HG02870 (cell line): ENCODE data around the gene WFDC12.

ENCODE experiments used
- ATAC-seq: cut with Tn5 transposase; IDR thresholded peaks from one replicate; pipeline ENCODE4 v1.9.1; 2021; ENCODE audit warnings: mild to moderate bottlenecking, moderate library complexity; ENCODE audit not compliant: unreplicated experiment

WFDC12 gene

GRCh38 chr20:45115829-45116228, 8.4 kb downstream of the WFDC12 start:
- ATAC-seq: no peak

DNA sequence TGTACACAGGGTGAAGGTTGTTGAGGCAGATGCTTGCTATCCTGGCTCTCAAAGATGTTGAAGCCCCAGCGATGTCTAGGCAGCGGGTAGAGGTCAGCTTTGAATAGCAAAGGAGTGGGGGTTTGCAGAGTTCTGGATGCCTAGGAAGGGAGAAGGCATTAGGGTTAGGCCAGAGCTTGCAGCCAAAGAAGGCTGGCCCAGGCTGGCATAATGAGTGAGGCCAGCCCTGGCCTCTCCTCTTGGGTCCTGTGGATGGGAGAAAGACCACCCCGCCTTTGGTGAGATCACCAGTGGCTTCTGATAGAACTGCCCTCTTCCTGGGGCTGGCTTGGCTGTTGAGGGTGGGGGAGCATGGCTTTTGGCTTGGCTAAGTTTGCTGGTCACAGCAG, 8.9 kb downstream of the WFDC12 start:
- no peak for ATAC-seq

- ATAC-seq: no peak
Measured at GRCh38 chr20:45114465-45115385, 9.5 kb downstream of the WFDC12 start, which contains the start of gene WFDC5. WFDC5 (minus strand) TSS chr20:45115174; CDS start chr20:45115083, 91 bp downstream.

DNA sequence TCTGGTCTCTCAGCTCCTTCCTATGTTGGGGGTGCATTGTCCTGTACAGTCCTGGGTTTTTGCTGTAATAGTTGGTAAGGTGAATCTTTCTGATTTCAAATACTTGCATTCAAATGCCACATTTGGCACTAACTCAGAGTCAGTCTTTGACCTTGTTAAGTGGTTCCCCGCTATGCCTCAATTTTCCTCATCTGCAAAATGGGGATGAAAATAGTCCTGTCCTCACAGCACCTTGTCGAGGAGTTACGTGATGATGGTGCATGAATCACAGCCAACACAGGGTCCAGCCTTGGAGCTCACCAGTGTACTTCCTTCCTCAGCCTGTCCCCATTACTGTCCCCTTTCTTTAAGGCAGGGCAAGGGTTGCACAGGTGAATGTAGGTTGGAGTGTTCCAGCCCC, 10.4 kb downstream of the WFDC12 start:
- ATAC-seq: no peak

GRCh38 chr20:45112754-45113153, 11.5 kb downstream of the WFDC12 start:
- no peak for ATAC-seq

GRCh38 chr20:45111799-45112471, 12.3 kb downstream of the WFDC12 start:
- no peak for ATAC-seq

GRCh38 chr20:45111285-45111684, 13.0 kb downstream of the WFDC12 start:
- ATAC-seq: no peak

DNA sequence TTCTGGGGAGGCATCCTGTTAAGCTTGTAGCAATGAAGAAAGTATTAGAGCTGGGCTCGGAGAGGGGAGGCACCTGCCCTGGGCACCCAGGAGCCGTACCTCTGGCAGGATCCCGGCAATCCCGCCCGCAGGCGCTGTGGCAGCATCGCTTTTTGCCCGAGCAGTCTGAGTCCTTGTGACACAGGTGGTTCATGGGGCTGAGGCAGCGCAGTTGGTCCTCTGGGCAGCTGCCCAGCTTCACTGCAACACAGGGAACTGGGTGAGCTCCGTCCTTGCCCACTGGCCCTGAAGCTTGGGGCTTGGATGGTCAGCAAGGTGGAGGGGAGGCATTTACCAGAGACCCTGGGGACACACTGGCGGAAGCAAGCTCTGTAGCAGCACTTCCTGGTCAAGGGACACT, 14.0 kb downstream of the WFDC12 start:
- no peak for ATAC-seq

GRCh38 chr20:45109634-45110033, 14.6 kb downstream of the WFDC12 start:
- no peak for ATAC-seq

- ATAC-seq: no peak
Measured at GRCh38 chr20:45105317-45105716, 18.9 kb downstream of the WFDC12 start.

GRCh38 chr20:45104786-45105185, 19.5 kb downstream of the WFDC12 start:
- ATAC-seq: no peak

- no peak for ATAC-seq
Measured at GRCh38 chr20:45103072-45103471, 21.2 kb downstream of the WFDC12 start.

DNA sequence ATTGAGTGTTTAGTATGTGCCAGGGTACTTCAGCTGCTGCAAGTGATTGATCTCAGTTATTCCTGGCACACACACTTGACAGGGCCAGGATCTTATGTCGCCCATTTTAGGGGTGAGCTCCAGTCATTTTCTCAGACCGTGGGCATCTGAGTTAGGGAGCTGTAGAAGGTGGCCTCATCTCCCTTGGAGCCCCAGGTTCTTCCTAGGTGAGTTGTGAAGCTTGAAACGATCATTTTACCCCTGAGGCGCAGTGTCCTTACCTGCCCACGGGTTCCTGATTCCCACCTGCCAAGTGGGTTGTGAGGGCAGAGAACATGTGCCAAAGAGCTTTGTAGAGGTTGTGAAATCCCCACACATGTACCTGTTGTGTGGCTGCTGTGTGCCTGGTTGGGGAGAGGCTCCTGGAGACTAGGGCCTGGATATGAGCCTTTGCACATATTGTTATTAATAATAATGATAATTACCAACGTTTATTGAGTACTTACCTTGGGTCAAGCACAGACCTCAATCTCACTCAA, 22.9 kb downstream of the WFDC12 start:
- ATAC-seq: no peak

DNA sequence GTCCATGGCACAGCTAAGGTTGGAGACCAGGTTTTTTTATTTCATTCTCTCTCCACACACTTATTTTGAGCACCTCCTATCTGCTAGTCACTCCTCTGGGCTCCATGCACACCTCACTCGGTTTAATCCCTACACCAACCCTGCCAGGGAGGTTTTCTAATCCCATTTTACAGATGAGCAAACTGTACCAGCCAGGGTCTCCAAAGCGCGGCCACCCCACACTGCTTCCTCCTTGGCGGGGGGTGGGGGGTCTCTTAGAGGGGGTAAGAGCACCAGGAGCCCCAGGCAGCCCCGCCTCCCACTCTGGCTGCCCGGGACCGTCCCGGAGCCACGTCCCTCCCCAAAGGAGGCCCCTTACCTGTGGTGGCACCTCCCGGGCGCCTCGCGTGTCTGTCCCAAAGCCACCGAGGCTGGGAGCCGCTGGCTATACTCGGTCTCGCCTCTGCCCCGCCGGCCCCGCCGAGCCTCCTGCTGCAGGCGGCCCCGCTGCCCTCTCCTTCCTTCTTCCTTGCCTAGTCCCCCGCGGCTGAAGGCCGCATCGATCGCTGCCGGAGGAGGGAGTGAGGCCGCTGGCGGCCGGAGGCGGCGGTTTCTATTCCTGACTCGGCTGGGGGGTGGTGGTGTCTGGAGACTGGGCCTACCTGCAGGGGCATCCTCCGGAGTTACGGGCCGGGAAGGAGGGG, 23.6 kb downstream of the WFDC12 start, which contains the start of gene KCNS1:
Gene KCNS1, minus strand, starts transcription at position 565 of the 683 bp plus-strand sequence. CDS start 1,891 bp downstream, outside the sequence.
- no peak for ATAC-seq

- no peak for ATAC-seq
Measured at GRCh38 chr20:45098103-45098773, 26.0 kb downstream of the WFDC12 start.

DNA sequence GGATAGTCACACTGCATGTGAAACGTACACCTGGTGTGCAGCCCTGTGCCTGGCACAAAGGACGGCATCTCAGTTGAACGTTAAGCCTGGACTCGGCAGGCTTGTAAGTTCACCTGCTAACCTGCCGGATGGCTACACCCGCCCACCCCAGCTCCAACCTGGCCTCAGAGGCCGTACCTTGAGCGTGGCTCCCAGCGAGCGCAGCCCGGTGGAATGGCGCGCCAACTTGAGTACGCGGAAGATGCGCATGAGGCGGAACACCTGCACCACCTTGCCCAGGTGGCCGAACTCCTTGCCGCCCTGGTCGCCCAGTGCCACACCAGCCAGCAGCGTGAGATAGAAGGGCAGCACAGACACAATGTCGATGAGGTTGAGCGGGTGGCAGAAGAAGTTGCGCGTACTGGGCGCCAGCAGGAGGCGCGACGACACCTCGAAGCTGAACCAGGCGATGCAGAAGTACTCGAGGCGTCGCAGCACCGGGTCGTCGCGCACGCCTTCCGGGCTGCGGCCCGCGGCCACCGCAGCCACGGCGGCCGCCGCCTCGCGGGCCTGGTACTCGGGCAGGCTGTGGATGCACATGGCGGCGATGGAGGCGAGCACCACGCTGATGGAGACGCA, 26.7 kb downstream of the WFDC12 start:
- no peak for ATAC-seq

DNA sequence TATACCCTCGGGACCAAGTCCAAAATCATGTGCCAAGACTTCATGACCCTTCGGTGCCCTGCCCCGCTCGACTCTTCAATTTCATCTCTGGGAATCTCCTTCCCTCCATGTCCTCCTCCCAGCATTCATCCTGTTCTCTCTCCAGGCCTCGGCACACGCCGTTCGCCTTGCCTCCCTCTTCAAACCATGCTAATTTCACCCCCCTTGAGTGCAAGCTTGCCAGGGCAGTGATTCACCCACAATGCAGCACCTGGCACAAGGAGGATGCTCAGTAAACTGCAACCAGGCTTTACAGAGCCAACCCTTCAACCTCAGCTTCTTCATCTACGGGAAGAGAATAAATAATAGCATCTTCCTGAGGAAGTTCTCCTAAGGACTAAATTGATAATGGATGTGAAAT, 27.5 kb downstream of the WFDC12 start:
- no peak for ATAC-seq

GRCh38 chr20:45095805-45096238, 28.4 kb downstream of the WFDC12 start:
- no peak for ATAC-seq

- ATAC-seq: no peak
Measured at GRCh38 chr20:45094864-45095574, 29.2 kb downstream of the WFDC12 start.
